ENCODE data around the gene FAM174C.

Gene FAM174C

DNA sequence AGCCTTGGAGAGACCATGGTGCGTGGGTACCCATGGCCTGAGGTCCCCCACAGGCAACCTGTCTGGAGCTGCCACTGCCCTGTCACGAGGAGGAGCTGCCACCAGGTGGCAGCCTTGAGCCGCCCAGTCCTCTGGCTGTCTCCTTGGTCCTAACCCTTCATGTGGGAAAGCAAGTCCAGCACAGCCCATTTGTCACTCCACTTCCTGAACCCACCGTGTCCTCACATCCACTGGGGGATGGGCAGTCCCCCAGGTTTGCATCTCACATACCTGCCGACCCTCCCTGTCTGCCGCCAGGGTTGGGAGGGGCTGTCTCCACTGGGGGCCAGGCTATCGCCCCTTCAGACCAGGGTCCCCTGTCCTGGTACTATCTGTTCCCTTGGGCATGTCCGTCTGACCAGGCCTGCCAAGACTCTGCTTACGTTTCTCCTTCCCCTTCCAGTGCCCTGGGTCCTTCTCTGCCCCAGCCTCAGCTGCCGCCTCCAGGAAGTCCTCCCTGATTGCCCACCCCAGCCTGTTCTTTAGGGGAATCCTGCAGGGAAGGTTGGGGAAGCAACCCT is 4.5 kb downstream of the FAM174C start:
- H3K27ac ChIP-seq (ENCODE audit: low read depth, low read length) = no peak overlapping the region
- no peaks in the 10 kb centered on the region for H3K9me3 ChIP-seq (ENCODE audit: control insufficient read depth, insufficient read depth, low read depth, low read length)
- peaks cover 17% of the 10 kb centered on the region for H3K4me1 ChIP-seq (ENCODE audit: control insufficient read depth, insufficient read depth, low read length)
- peaks cover 20% of the 10 kb centered on the region for H3K27me3 ChIP-seq (ENCODE audit: control insufficient read depth, insufficient read depth, low read length)
- no peak overlapping the region for H3K4me3 ChIP-seq (ENCODE audit: low read depth, low read length)
- H3K36me3 ChIP-seq (ENCODE audit: control insufficient read depth, insufficient read depth, low read length) = peaks cover 17% of the 10 kb centered on the region
- no peak overlapping the region for H3K9ac ChIP-seq (ENCODE audit: low read length)

DNA sequence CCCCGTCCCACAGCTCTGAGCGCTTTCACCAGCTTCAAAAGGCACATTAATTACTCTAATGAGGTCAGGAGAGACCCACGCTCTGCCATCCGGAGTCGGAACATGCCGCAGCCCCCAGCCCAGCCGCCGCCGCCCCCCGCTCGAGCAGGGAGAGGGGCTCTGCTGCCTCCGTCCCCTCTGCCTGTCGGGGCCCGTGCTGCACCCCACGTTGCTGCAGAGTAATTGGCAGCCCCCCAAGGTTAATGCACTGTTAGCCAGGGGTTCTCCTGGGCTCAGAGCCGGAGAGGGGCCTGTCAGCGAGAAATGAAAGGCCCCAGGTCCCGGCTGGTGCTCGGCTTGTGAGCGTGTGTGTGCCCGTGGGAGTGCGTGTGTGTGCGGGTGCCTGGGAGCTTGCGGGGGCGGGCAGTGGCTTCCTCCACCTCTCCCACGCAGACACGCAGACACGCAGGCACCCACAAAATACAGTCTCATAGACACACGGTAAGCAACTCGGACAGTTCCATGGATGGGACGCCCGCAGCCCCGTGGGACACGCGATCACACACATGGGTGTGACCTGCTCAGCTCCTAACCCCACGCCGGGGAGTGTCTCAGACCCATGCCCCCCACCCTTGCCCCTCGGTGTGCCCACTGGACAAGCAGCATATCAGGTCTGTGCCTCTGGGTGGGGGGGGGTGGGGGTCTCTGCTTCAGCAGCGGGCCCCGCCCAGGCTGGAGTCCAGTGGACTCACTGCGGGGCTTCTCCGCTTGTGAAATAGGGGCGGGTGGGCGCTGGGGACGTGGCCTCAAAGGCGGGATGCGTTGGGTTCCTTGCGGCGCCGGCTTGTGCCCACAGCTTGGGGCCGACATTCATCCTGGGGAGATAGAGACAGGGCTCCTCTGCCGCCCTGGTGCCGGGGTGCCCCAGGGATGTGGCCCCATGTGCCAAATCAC is 5.6 kb downstream of the FAM174C start:
- H3K27me3 ChIP-seq (ENCODE audit: control insufficient read depth, insufficient read depth, low read length) = peaks cover 26% of the 10 kb centered on the region
- H3K4me3 ChIP-seq (ENCODE audit: low read depth, low read length) = no peak overlapping the region
- no peak overlapping the region for H3K9ac ChIP-seq (ENCODE audit: low read length)
- peaks cover 17% of the 10 kb centered on the region for H3K36me3 ChIP-seq (ENCODE audit: control insufficient read depth, insufficient read depth, low read length)
- no peaks in the 10 kb centered on the region for H3K9me3 ChIP-seq (ENCODE audit: control insufficient read depth, insufficient read depth, low read depth, low read length)
- no peak overlapping the region for H3K27ac ChIP-seq (ENCODE audit: low read depth, low read length)
- H3K4me1 ChIP-seq (ENCODE audit: control insufficient read depth, insufficient read depth, low read length) = peaks cover 17% of the 10 kb centered on the region

DNA sequence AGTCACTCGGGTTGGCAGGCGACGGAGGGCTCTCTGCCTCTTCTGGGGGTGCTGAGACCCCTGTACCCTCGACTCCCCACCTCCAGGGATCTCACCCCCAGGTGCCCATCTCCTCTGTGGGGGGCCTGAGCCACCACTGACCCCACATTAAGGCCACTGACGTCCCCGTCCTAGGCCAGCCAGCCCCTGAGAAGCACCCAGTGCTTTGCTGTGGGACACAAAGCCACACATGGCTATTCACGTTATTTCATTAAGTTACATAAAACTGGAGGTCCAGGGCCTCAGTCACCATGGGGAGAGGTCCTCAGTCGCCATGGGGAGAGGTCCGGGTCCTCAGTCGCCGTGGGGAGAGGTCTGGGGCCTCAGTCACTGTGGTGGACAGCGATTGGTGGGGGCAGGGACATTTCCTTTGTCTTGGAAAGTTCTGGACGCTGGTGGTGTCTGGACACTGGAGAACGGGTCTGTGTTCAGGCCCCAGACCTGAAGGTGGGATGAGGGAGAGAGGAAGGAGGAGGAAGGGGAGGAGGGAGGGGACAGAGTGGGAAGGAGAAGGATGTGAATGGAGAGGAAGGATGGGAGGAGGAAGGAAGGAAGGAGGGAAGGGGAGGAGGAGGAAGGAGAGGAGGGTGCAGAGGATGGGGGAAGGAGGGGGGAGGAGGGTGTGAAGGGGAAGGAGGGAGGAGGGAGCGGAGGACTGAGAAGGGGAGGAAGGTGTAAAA is 6.4 kb downstream of the FAM174C start:
- H3K9me3 ChIP-seq (ENCODE audit: control insufficient read depth, insufficient read depth, low read depth, low read length) = no peaks in the 10 kb centered on the region
- no peak overlapping the region for H3K4me3 ChIP-seq (ENCODE audit: low read depth, low read length)
- H3K27ac ChIP-seq (ENCODE audit: low read depth, low read length) = no peak overlapping the region
- peaks cover 17% of the 10 kb centered on the region for H3K36me3 ChIP-seq (ENCODE audit: control insufficient read depth, insufficient read depth, low read length)
- H3K4me1 ChIP-seq (ENCODE audit: control insufficient read depth, insufficient read depth, low read length) = peaks cover 14% of the 10 kb centered on the region; the same call in 1 of the 2 replicates
- peaks cover 31% of the 10 kb centered on the region for H3K27me3 ChIP-seq (ENCODE audit: control insufficient read depth, insufficient read depth, low read length)
- H3K9ac ChIP-seq (ENCODE audit: low read length) = no peak overlapping the region

DNA sequence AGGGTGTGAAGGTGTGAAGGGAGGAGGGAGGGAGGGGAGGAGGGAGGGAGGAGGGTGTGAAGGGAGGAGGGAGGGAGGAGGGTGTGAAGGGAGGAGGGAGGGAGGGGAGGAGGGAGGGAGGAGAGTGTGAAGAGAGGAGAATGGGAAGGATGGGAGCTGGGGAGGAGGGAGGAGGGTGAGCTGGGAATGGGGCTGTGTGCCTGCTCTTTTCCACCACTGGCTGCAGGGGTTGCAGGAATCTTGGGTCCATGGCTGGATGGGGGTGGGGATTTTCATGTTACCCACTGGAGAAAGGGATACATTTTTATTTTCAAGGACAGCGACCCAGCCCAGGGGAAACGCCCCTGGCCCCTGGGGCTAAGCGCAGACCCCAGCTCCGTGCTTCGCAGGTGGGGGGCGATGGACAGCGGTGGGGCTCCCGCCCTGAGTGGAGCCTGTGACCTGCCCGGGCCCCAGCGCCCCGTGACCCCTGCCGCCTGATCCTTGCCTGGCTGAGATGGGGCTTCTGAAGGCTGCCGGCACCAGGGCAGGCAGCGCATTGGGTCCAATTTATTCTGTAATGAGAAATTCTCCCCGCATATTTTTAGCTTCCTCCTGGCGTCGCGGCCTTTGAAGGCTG is 7.4 kb downstream of the FAM174C start:
- no peaks in the 10 kb centered on the region for H3K9me3 ChIP-seq (ENCODE audit: control insufficient read depth, insufficient read depth, low read depth, low read length)
- H3K27me3 ChIP-seq (ENCODE audit: control insufficient read depth, insufficient read depth, low read length) = peaks cover 40% of the 10 kb centered on the region
- no peak overlapping the region for H3K9ac ChIP-seq (ENCODE audit: low read length)
- no peak overlapping the region for H3K4me3 ChIP-seq (ENCODE audit: low read depth, low read length)
- peaks cover 13% of the 10 kb centered on the region for H3K36me3 ChIP-seq (ENCODE audit: control insufficient read depth, insufficient read depth, low read length)
- peaks cover 18% of the 10 kb centered on the region; the same call in 1 of the 2 replicates for H3K4me1 ChIP-seq (ENCODE audit: control insufficient read depth, insufficient read depth, low read length)
- no peak overlapping the region for H3K27ac ChIP-seq (ENCODE audit: low read depth, low read length)

DNA sequence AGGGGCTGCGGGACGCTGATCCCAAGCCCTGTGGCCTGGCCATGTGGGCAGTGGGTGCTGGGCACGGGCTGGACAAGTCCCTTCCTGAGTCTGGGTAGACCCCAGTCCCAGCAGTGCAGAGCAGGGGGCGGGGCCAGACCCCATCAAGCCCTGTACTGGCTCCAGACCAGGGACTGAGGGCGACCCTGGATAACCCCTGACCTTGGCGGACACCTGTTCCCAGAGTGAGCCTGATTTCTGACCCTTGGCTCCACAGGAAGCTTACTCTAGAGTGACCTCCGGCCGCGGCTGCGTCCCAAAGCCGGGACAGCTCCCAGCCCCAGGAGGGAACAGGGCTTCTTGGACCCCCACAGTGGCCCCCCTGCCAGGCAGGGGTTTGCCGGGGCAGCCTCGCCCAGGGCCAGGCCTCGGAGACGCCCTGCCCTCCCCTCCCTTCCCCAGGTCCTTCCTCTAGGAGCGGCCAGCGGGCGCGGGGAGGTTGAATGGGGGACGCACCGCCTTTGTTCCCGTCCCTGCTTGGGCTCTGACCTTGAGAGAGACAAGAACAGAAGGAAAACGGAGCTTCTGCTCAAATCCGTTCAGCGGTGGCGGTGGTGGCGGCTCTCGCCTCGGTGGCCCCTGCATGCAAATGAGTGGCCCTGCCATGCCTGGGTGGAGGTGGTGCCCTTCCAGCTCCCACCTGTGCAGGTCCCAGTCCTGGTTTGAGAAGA is 8.0 kb downstream of the FAM174C start:
- H3K9me3 ChIP-seq (ENCODE audit: control insufficient read depth, insufficient read depth, low read depth, low read length) = no peaks in the 10 kb centered on the region
- peaks cover 18% of the 10 kb centered on the region; the same call in 1 of the 2 replicates for H3K4me1 ChIP-seq (ENCODE audit: control insufficient read depth, insufficient read depth, low read length)
- no peak overlapping the region for H3K4me3 ChIP-seq (ENCODE audit: low read depth, low read length)
- H3K27ac ChIP-seq (ENCODE audit: low read depth, low read length) = no peak overlapping the region
- peaks cover 47% of the 10 kb centered on the region for H3K27me3 ChIP-seq (ENCODE audit: control insufficient read depth, insufficient read depth, low read length)
- H3K36me3 ChIP-seq (ENCODE audit: control insufficient read depth, insufficient read depth, low read length) = peaks cover 13% of the 10 kb centered on the region
- H3K9ac ChIP-seq (ENCODE audit: low read length) = no peak overlapping the region

DNA sequence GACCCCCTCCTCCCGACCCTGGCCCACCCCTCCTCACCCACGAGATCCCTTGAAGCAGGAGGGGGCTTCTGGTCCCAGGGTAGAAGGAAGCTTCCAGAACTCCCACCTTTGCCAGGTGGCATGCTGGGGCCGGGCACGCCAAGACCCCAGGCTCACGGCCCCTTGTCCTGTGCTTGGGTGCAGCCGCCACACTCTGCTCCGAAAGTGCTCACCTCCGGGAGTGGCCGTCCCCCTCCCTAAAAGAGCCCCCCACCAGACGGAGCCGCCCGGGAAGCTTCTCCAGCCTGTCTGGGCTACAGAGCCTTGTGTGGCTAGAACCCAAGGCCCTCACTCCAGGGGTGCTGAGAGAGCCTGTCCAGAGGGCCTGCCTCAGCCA is 8.6 kb downstream of the FAM174C start:
- Histone ChIP-seq H3K27ac (ENCODE audit: low read depth, low read length) (no peak overlapping the region), H3K27me3 (ENCODE audit: control insufficient read depth, insufficient read depth, low read length) (peaks cover 47% of the 10 kb centered on the region), H3K4me3 (ENCODE audit: low read depth, low read length) (no peak overlapping the region), H3K4me1 (ENCODE audit: control insufficient read depth, insufficient read depth, low read length) (peaks cover 18% of the 10 kb centered on the region; the same call in 1 of the 2 replicates), H3K36me3 (ENCODE audit: control insufficient read depth, insufficient read depth, low read length) (peaks cover 10% of the 10 kb centered on the region), H3K9me3 (ENCODE audit: control insufficient read depth, insufficient read depth, low read depth, low read length) (no peaks in the 10 kb centered on the region), H3K9ac (ENCODE audit: low read length) (no peak overlapping the region)

DNA sequence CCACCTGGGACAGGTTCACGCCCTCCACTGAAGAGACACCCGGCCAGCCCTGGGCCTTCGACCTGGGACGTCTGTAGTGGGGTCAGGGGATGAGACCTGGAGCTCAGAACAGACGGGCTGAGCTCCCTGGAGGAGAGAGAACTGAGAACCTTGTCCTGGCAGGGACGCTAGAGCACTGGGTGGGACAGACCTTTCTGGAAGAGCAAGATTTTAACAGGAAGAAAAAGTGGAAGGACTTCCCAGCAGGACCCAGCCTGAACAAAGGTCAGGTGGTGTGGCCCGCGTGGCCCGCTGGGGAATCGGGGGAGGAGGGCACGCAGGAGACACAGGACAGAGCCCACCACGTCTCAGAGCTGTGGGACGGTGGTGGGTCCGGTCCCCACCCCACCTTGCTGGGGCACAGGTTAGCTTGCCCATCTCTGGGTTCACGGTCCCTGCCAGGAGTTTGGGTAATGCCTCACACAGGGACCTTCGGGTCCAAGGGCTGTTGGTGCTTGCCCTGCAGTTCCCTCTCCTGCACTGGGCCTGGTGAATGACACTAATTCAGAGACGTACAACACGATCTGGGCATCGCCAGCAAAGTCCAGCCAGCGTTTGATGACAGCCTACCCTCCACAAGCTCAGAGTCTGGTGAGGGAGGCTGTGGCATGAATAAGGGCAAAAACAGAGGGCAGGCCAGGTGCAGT is 9.1 kb downstream of the FAM174C start:
- Histone ChIP-seq H3K36me3 (ENCODE audit: control insufficient read depth, insufficient read depth, low read length) (peaks cover 4% of the 10 kb centered on the region), H3K4me1 (ENCODE audit: control insufficient read depth, insufficient read depth, low read length) (peaks cover 18% of the 10 kb centered on the region; the same call in 1 of the 2 replicates), H3K4me3 (ENCODE audit: low read depth, low read length) (no peak overlapping the region), H3K27me3 (ENCODE audit: control insufficient read depth, insufficient read depth, low read length) (peaks cover 47% of the 10 kb centered on the region), H3K9ac (ENCODE audit: low read length) (no peak overlapping the region), H3K27ac (ENCODE audit: low read depth, low read length) (no peak overlapping the region), H3K9me3 (ENCODE audit: control insufficient read depth, insufficient read depth, low read depth, low read length) (no peaks in the 10 kb centered on the region)

DNA sequence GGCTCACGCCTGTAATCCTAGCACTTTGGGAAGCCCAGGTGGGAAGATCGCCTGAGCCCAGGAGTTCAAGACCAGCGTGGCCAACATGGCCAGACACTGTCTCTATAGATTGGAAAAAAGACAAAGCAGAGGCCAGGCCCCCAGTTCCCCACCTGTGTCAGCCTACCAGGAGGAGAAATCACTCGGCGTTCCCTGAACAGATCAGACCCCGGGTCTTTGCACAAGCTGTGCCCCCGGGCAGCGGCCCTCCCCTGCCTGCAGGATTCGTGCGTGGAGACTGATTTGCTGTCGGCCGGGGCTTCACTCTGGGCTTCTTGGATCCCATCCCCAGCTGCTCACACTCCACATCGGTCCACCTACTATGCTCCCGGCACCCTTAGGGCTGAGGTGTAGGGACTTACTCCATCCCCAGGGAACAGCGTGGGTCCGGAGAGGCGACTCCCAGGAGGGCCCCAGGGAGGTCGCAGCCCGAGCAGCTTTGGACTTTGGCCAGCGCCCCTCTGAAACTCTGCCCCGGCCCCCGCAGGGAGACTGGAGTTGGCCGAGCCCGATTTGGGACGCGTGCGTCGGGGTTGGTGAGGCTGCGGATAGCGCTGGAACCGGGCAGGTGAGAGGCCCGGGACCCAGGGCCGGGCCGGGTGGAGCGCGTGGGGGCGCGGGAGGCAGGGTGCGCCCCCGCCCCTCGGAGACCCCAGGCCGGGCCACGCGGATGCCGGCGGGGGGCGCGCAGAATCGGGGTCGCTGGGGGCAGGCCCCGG is 9.8 kb downstream of the FAM174C start:
- peaks cover 18% of the 10 kb centered on the region; the same call in 1 of the 2 replicates for H3K4me1 ChIP-seq (ENCODE audit: control insufficient read depth, insufficient read depth, low read length)
- H3K9ac ChIP-seq (ENCODE audit: low read length) = no peak overlapping the region
- H3K4me3 ChIP-seq (ENCODE audit: low read depth, low read length) = peak overlapping the region; percentile 34
- H3K27me3 ChIP-seq (ENCODE audit: control insufficient read depth, insufficient read depth, low read length) = peaks cover 47% of the 10 kb centered on the region
- no peaks in the 10 kb centered on the region for H3K9me3 ChIP-seq (ENCODE audit: control insufficient read depth, insufficient read depth, low read depth, low read length)
- H3K27ac ChIP-seq (ENCODE audit: low read depth, low read length) = no peak overlapping the region
- no peaks in the 10 kb centered on the region for H3K36me3 ChIP-seq (ENCODE audit: control insufficient read depth, insufficient read depth, low read length)

DNA sequence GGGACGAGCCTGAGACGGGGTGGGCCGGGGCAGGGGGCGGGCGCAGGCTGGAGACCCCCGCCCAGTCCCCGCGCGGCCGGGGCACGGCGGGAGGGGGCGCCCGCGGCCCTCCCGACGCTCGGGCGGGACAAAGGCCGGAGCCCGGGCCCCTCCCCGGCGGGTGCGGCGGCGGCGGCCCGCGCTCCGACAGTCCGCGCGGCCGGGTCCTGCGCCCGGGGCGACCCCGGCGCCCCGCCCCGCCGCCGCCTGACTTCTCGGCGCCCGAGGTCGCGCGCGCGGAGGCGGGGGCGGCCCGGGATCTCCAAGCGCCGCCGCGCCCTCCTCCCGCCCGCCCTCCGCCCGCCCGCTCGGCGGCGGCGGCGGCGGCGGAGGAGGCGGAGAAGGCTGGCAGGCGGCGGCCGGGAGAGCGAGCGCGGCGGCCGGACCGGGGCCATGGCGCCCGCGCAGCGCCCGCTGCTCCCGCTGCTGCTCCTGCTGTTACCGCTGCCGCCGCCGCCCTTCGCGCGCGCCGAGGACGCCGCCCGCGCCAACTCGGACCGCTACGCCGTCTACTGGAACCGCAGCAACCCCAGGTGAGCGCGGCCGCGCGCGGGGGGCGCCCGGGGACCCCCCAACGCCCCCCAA is 10.5 kb downstream of the FAM174C start, which contains the start of gene EFNA2:
Gene EFNA2 (plus strand): TSS at position 137 of the 624 bp plus-strand sequence. CDS start 296 bp downstream, at position 433.
- Histone ChIP-seq H3K4me1 (ENCODE audit: control insufficient read depth, insufficient read depth, low read length) (peaks cover 18% of the 10 kb centered on the region; the same call in 1 of the 2 replicates), H3K36me3 (ENCODE audit: control insufficient read depth, insufficient read depth, low read length) (no peaks in the 10 kb centered on the region), H3K27ac (ENCODE audit: low read depth, low read length) (no peak within 1 kb of the TSS), H3K9me3 (ENCODE audit: control insufficient read depth, insufficient read depth, low read depth, low read length) (no peaks in the 10 kb centered on the region), H3K4me3 (ENCODE audit: low read depth, low read length) (peak within 1 kb of the TSS; percentile 55), H3K27me3 (ENCODE audit: control insufficient read depth, insufficient read depth, low read length) (peaks cover 47% of the 10 kb centered on the region), H3K9ac (ENCODE audit: low read length) (no peak within 1 kb of the TSS)

Measured in HUES6 (cell line).